Measurements from ENCODE around the gene IGF2BP2.

- TF ChIP-seq CTCF (IDR thresholded peaks at IDR 0.05 in 8 of 11, conservative IDR thresholded peaks at IDR 0.05 in 3 of 11) (no peak), POLR2AphosphoS5 (IDR thresholded peaks at IDR 0.05) (no peak)
Measured at GRCh38 chr3:185657211-185657610, 167.6 kb downstream of the IGF2BP2 start.
